ENCODE results near the gene PLEKHA7. TPM values are rescaled to one million over a fixed set of nuclear protein-coding genes. Genes with fewer than 3 reads are reported as not detected.

The PLEKHA7 gene
- total RNA-seq, 1 experiment from 2014 or later: 18.4 TPM

GRCh38 chr11:16790486-16791190 is 223.6 kb downstream of the PLEKHA7 start:
- ATAC-seq (no peak), DNase-seq (no peak)
- peak overlapping the region; percentile 68; the same call in 1 of the 2 replicates for H3K27ac ChIP-seq (ENCODE audit: low read length)
- no TSS peak for BruUV-seq (replicated peaks)
- no peak overlapping the region for H2AFZ ChIP-seq (ENCODE audit: low read length)
- intact Hi-C loops (cut with micrococcal nuclease): no loop called here
- H4K20me1 ChIP-seq (ENCODE audit: low read length): no peaks in the 10 kb centered on the region
- H3F3A ChIP-seq (ENCODE audit: low read length, unreplicated experiment): peaks cover 12% of the 10 kb centered on the region
- no peaks in the 10 kb centered on the region for H3K27me3 ChIP-seq (ENCODE audit: low read length)
- POLR2A ChIA-PET (ENCODE audit: unreplicated experiment): interaction anchor here (0.5 kb wide), 1 partner anchor 288 kb away, joined by 12 read pairs; no protein-coding TSS in a partner anchor
- H3K9ac ChIP-seq (ENCODE audit: low read length): no peak overlapping the region
- H3K9me3 ChIP-seq (ENCODE audit: low read length): no peaks in the 10 kb centered on the region
- no peaks in the 10 kb centered on the region for H3K9me2 ChIP-seq (replicated peaks; ENCODE audit: low read length)
- H3K4me1 ChIP-seq (ENCODE audit: insufficient read depth, low read length): peaks cover 51% of the 10 kb centered on the region
- H3K4me2 ChIP-seq (ENCODE audit: low read length): peak overlapping the region; percentile 64; the same call in 1 of the 2 replicates
- no peaks in the 10 kb centered on the region for H3K36me3 ChIP-seq (ENCODE audit: low read depth, low read length)
- no peak overlapping the region for H3K4me3 ChIP-seq (ENCODE audit: low read length)
- no peaks in the 10 kb centered on the region for H3K79me2 ChIP-seq (ENCODE audit: low read length)
- no peak for TF ChIP-seq CTCF (conservative IDR thresholded peaks at IDR 0.05; ENCODE audit: low read depth, low read length)
- no peak for TF ChIP-seq EZH2phosphoT487 (IDR thresholded peaks at IDR 0.05; ENCODE audit: borderline replicate concordance, low read length)
- TF ChIP-seq EZH2 (IDR thresholded peaks at IDR 0.05; ENCODE audit: low read length, unreplicated experiment): no peak
- CTCF ChIA-PET: no interaction called here

GRCh38 chr11:16789560-16790485 is 224.4 kb downstream of the PLEKHA7 start:
- Histone ChIP-seq H3K4me3 (ENCODE audit: low read length) (no peak overlapping the region), H3K79me2 (ENCODE audit: low read length) (no peaks in the 10 kb centered on the region), H4K20me1 (ENCODE audit: low read length) (no peaks in the 10 kb centered on the region), H3K36me3 (ENCODE audit: low read depth, low read length) (no peaks in the 10 kb centered on the region), H3F3A (ENCODE audit: low read length, unreplicated experiment) (peaks cover 12% of the 10 kb centered on the region), H3K4me2 (ENCODE audit: low read length) (no peak overlapping the region), H3K4me1 (ENCODE audit: insufficient read depth, low read length) (peaks cover 51% of the 10 kb centered on the region), H3K9ac (ENCODE audit: low read length) (no peak overlapping the region), H3K9me3 (ENCODE audit: low read length) (no peaks in the 10 kb centered on the region), H3K9me2 (replicated peaks; ENCODE audit: low read length) (no peaks in the 10 kb centered on the region), H2AFZ (ENCODE audit: low read length) (no peak overlapping the region), H3K27me3 (ENCODE audit: low read length) (no peaks in the 10 kb centered on the region), H3K27ac (ENCODE audit: low read length) (no peak overlapping the region)
- intact Hi-C loops (cut with micrococcal nuclease): loop anchor here (2.0 to 5.0 kb wide), 2 partner anchors 135 to 272 kb away; no protein-coding TSS in a partner anchor
- no TSS peak for BruUV-seq (replicated peaks)
- DNase-seq (no peak), ATAC-seq (no peak)
- ChIA-PET POLR2A (ENCODE audit: unreplicated experiment) (no interaction called here), CTCF (no interaction called here)
- TF ChIP-seq EZH2phosphoT487 (IDR thresholded peaks at IDR 0.05; ENCODE audit: borderline replicate concordance, low read length): no peak
- no peak for TF ChIP-seq EZH2 (IDR thresholded peaks at IDR 0.05; ENCODE audit: low read length, unreplicated experiment)
- TF ChIP-seq CTCF (conservative IDR thresholded peaks at IDR 0.05; ENCODE audit: low read depth, low read length): no peak

All from PC-3 (cell line).